ENCODE results near the gene ACKR2. TPM values are rescaled to one million over a fixed set of nuclear protein-coding genes. Genes with fewer than 3 reads are reported as not detected.

ACKR2 gene
- total and polyA plus RNA-seq, 2 of the 13 experiments (the other 11 are each of a cell fraction or from before 2014, with no cell fraction given), result 1.1 to 1.9 TPM

DNA sequence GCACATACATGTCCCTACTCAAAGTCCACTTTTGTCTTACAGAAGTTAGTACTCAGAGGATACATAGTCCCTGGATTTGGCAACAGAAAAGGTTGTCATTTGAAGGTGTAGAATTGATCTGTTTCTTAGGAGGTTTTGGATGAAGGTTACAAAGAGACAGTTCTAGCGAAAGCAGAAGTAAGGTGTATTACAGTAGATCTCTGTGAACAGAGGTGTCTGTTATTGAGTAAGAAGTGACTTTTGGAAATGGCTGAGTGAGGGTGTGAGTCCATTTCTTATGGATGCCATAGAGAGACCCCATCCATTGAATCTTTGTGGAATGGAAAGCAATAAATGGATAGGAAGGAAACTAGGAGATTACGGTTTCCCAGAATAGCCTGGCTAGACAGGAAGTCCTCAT is 102.3 kb downstream of the ACKR2 start:
- TF ChIP-seq, protein P1, sequence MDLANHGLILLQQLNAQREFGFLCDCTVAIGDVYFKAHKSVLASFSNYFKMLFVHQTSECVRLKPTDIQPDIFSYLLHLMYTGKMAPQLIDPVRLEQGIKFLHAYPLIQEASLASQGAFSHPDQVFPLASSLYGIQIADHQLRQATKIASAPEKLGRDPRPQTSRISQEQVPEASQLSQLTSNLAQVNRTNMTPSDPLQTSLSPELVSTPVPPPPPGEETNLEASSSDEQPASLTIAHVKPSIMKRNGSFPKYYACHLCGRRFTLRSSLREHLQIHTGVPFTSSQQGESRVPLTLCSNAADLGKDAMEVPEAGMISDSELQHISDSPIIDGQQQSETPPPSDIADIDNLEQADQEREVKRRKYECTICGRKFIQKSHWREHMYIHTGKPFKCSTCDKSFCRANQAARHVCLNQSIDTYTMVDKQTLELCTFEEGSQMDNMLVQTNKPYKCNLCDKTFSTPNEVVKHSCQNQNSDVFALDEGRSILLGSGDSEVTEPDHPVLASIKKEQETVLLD (CRISPR knock-in tag; IDR thresholded peaks at IDR 0.05; ENCODE audit: low read depth), result no peak
- TF ChIP-seq SALL2 (CRISPR knock-in tag; IDR thresholded peaks at IDR 0.05), result no peak
- TF ChIP-seq ATF1 (CRISPR knock-in tag; IDR thresholded peaks at IDR 0.05), result no peak
- TF ChIP-seq ATRX (CRISPR knock-in tag; IDR thresholded peaks at IDR 0.05; ENCODE audit: borderline replicate concordance), result no peak
- no peak for TF ChIP-seq ZFX (CRISPR knock-in tag; IDR thresholded peaks at IDR 0.05; ENCODE audit: low read depth)
- no peak for TF ChIP-seq ZNF235 (CRISPR knock-in tag; IDR thresholded peaks at IDR 0.05; ENCODE audit: borderline replicate concordance)
- no peak for TF ChIP-seq ZNF263 (CRISPR knock-in tag; IDR thresholded peaks at IDR 0.05)
- no peak for TF ChIP-seq SPEN (CRISPR knock-in tag; IDR thresholded peaks at IDR 0.05; ENCODE audit: low read depth)
- TF ChIP-seq, protein P2, sequence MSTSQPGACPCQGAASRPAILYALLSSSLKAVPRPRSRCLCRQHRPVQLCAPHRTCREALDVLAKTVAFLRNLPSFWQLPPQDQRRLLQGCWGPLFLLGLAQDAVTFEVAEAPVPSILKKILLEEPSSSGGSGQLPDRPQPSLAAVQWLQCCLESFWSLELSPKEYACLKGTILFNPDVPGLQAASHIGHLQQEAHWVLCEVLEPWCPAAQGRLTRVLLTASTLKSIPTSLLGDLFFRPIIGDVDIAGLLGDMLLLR (CRISPR knock-in tag; IDR thresholded peaks at IDR 0.05), result no peak
- TF ChIP-seq ERF (CRISPR knock-in tag; IDR thresholded peaks at IDR 0.05), result no peak
- TF ChIP-seq, protein P3, sequence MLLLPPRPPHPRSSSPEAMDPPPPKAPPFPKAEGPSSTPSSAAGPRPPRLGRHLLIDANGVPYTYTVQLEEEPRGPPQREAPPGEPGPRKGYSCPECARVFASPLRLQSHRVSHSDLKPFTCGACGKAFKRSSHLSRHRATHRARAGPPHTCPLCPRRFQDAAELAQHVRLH (CRISPR knock-in tag; IDR thresholded peaks at IDR 0.05; ENCODE audit: borderline replicate concordance, low read depth), result no peak
- TF ChIP-seq ZNF83 (CRISPR knock-in tag; IDR thresholded peaks at IDR 0.05; ENCODE audit: borderline replicate concordance), result no peak
- TF ChIP-seq RBM39 (IDR thresholded peaks at IDR 0.05; ENCODE audit: low read depth, low read length, poor library complexity, severe bottlenecking), result no peak
- Histone ChIP-seq H3K4me2 (ENCODE audit: low read depth, low read length) (no peak overlapping the region), H3K36me3 (replicated peaks in 1 of 2; ENCODE audit: control insufficient read depth in 1 of 2, insufficient read depth in 2 of 2, low read length in 2 of 2) (no peaks in the 10 kb centered on the region), H3K4me3 (replicated peaks in 1 of 3; ENCODE audit: insufficient read depth in 1 of 3, low read depth in 2 of 3, low read length in 3 of 3) (no peak overlapping the region), H3K4me1 (ENCODE audit: insufficient read depth, low read length) (peaks cover 28% of the 10 kb centered on the region), H3K9me3 (ENCODE audit: low read length) (no peaks in the 10 kb centered on the region), H2AFZ (ENCODE audit: low read length) (no peak overlapping the region), H3K9ac (ENCODE audit: insufficient read depth, low read depth, low read length) (no peak overlapping the region), H3K27me3 (ENCODE audit: control insufficient read depth in 1 of 2, insufficient read depth in 2 of 2, low read length in 2 of 2) (peaks cover 2 to 10% of the 10 kb centered on the region in 2 experiments; a peak in 3 of 5 replicates), H3K27ac (ENCODE audit: extremely low read length, insufficient read depth, low read length) (no peak overlapping the region), H4K20me1 (ENCODE audit: insufficient read depth, low read length) (no peaks in the 10 kb centered on the region), H3K79me2 (ENCODE audit: insufficient read depth, low read length) (no peaks in the 10 kb centered on the region)
- no peak for FAIRE-seq
- in situ Hi-C loops (cut with HindIII; ENCODE audit: extremely low pct_ligation_motif_present, low pct_unique_long_range_greater_than_20kb) (no loop called here), intact Hi-C loops (cut with micrococcal nuclease; ENCODE audit: unreplicated experiment) (no loop called here)
- no peak for DNase-seq (ENCODE audit: low spot score)
- ChIA-PET POLR2A (no interaction called here), CTCF (ENCODE audit: low intra/inter-chr PET ratio, low total read pairs) (no interaction called here)
- no TSS peak for BruUV-seq (replicated peaks)
- ATAC-seq, result no peak
- 88% methylated on average over 2 of the region's 2 CpGs for WGBS (ENCODE audit: low lambda C conversion rate)
